ENCODE measurements around the gene SDHAF3. TPM values are rescaled to one million over a fixed set of nuclear protein-coding genes. Genes with fewer than 3 reads are reported as not detected.

SDHAF3 gene
- total RNA-seq, 2 experiments from 2014 or later: 3.2 to 5.0 TPM

GRCh38 chr7:97128736-97129135 lies 11.2 kb downstream of the SDHAF3 start:
- Mint-ChIP-seq H3K27ac (no peak overlapping the region), H3K36me3 (ENCODE audit: low read depth) (peaks cover 25% of the 10 kb centered on the region), H3K27me3 (no peaks in the 10 kb centered on the region), H3K4me3 (no peak overlapping the region), H3K4me1 (ENCODE audit: low read depth) (peaks cover 42% of the 10 kb centered on the region), H3K9me3 (peaks cover 8% of the 10 kb centered on the region)
- Histone ChIP-seq H3K9me3 (ENCODE audit: control insufficient read depth in 1 of 2, insufficient read depth in 1 of 2, low read length in 2 of 2) (no peaks in the 10 kb centered on the region), H3K27ac (ENCODE audit: low read depth in 1 of 2, low read length in 2 of 2) (no peak overlapping the region), H3K4me1 (ENCODE audit: insufficient read depth, low read length) (peaks cover 15% of the 10 kb centered on the region), H3K27me3 (ENCODE audit: control insufficient read depth in 1 of 2, insufficient read depth in 2 of 2, low read length in 2 of 2) (no peaks in the 10 kb centered on the region), H3K36me3 (ENCODE audit: insufficient read depth, low read length) (peaks cover 6% of the 10 kb centered on the region), H3K4me3 (ENCODE audit: low read length) (no peak overlapping the region)
- ChIA-PET POLR2A (interaction anchor here (1.7 kb wide), 1 partner anchor 12 kb away, joined by 4 read pairs; the partner anchor contains the start of gene SDHAF3), CTCF (no interaction called here)
- intact Hi-C loops (cut with DNase I, micrococcal nuclease): no loop called here
- TF ChIP-seq CTCF (IDR thresholded peaks at IDR 0.05): no peak
- no peak for DNase-seq
- ATAC-seq (ENCODE audit: poor library complexity): no peak

GRCh38 chr7:97130417-97131139 lies 13.1 kb downstream of the SDHAF3 start:
- peaks cover 34% of the 10 kb centered on the region for H3K4me1 Mint-ChIP-seq (ENCODE audit: low read depth)
- CTCF ChIA-PET: no interaction called here
- H3K4me3 Mint-ChIP-seq: no peak overlapping the region
- DNase-seq (no peak), ATAC-seq (ENCODE audit: poor library complexity) (no peak)
- H3K27ac Mint-ChIP-seq: no peak overlapping the region
- Histone ChIP-seq H3K4me1 (ENCODE audit: insufficient read depth, low read length) (peaks cover 15% of the 10 kb centered on the region), H3K27me3 (ENCODE audit: control insufficient read depth in 1 of 2, insufficient read depth in 2 of 2, low read length in 2 of 2) (no peaks in the 10 kb centered on the region), H3K9me3 (ENCODE audit: control insufficient read depth in 1 of 2, insufficient read depth in 1 of 2, low read length in 2 of 2) (no peaks in the 10 kb centered on the region), H3K36me3 (ENCODE audit: insufficient read depth, low read length) (peaks cover 6% of the 10 kb centered on the region), H3K27ac (ENCODE audit: low read depth in 1 of 2, low read length in 2 of 2) (no peak overlapping the region), H3K4me3 (ENCODE audit: low read length) (no peak overlapping the region)
- intact Hi-C loops (cut with DNase I, micrococcal nuclease): no loop called here
- POLR2A ChIA-PET: interaction anchor here (2.3 kb wide), 1 partner anchor 13 kb away, joined by 10 read pairs; the partner anchor contains the start of gene SDHAF3
- TF ChIP-seq CTCF (IDR thresholded peaks at IDR 0.05): no peak
- H3K9me3 Mint-ChIP-seq: no peaks in the 10 kb centered on the region
- peaks cover 24% of the 10 kb centered on the region for H3K36me3 Mint-ChIP-seq (ENCODE audit: low read depth)
- H3K27me3 Mint-ChIP-seq: no peaks in the 10 kb centered on the region

- Mint-ChIP-seq H3K4me3 (no peak overlapping the region), H3K36me3 (ENCODE audit: low read depth) (peaks cover 29% of the 10 kb centered on the region), H3K4me1 (ENCODE audit: low read depth) (peaks cover 24% of the 10 kb centered on the region), H3K9me3 (peaks cover 3% of the 10 kb centered on the region), H3K27me3 (no peaks in the 10 kb centered on the region), H3K27ac (no peak overlapping the region)
- peaks cover 9% of the 10 kb centered on the region for H3K4me1 ChIP-seq (ENCODE audit: insufficient read depth, low read length)
- no peak for TF ChIP-seq CTCF (IDR thresholded peaks at IDR 0.05)
- no peaks in the 10 kb centered on the region for H3K27me3 ChIP-seq (ENCODE audit: control insufficient read depth in 1 of 2, insufficient read depth in 2 of 2, low read length in 2 of 2)
- ATAC-seq (ENCODE audit: poor library complexity) (no peak), DNase-seq (no peak)
- H3K9me3 ChIP-seq (ENCODE audit: control insufficient read depth in 1 of 2, insufficient read depth in 1 of 2, low read length in 2 of 2): peaks cover 0 to 5% of the 10 kb centered on the region in 2 experiments
- no peak overlapping the region for H3K27ac ChIP-seq (ENCODE audit: low read depth in 1 of 2, low read length in 2 of 2)
- ChIA-PET CTCF (interaction anchor here (1.4 kb wide), 1 partner anchor 9 kb away, joined by 4 read pairs; no protein-coding TSS in a partner anchor), POLR2A (interaction anchor here (1.2 to 1.3 kb wide), 2 partner anchors 15 to 16 kb away, joined by 3 to 5 read pairs; partner anchors contain the start of gene SDHAF3)
- H3K4me3 ChIP-seq (ENCODE audit: low read length): no peak overlapping the region
- H3K36me3 ChIP-seq (ENCODE audit: insufficient read depth, low read length): no peaks in the 10 kb centered on the region
- intact Hi-C loops (cut with DNase I, micrococcal nuclease): no loop called here
These were observed 15.7 kb downstream of the SDHAF3 start for GRCh38 chr7:97133159-97133558.

All from CD4-positive, alpha-beta T cell (primary cell).